Measurements from ENCODE around the gene KIAA1958.

Gene KIAA1958

GRCh38 chr9:112689161-112689740 is 202.6 kb downstream of the KIAA1958 start:
- no peak for DNase-seq (ENCODE audit: low read depth)
- no peak for TF ChIP-seq CTCF (IDR thresholded peaks at IDR 0.05; ENCODE audit: insufficient read depth, low read depth, low read length, missing control alignments)
- H3K4me3 ChIP-seq (ENCODE audit: low read length), result no peak overlapping the region

GRCh38 chr9:112694706-112695555 is 208.3 kb downstream of the KIAA1958 start:
- H3K4me3 ChIP-seq (ENCODE audit: low read length), result no peak overlapping the region
- DNase-seq (ENCODE audit: low read depth), result no peak
- no peak for TF ChIP-seq CTCF (IDR thresholded peaks at IDR 0.05; ENCODE audit: insufficient read depth, low read depth, low read length, missing control alignments)

- DNase-seq (ENCODE audit: low read depth), result no peak
- H3K4me3 ChIP-seq (ENCODE audit: low read length), result no peak overlapping the region
- no peak for TF ChIP-seq CTCF (IDR thresholded peaks at IDR 0.05; ENCODE audit: insufficient read depth, low read depth, low read length, missing control alignments)
Measured at GRCh38 chr9:112696461-112696860, 209.8 kb downstream of the KIAA1958 start.

- H3K4me3 ChIP-seq (ENCODE audit: low read length), result no peak overlapping the region
- TF ChIP-seq CTCF (IDR thresholded peaks at IDR 0.05; ENCODE audit: insufficient read depth, low read depth, low read length, missing control alignments), result no peak
- no peak for DNase-seq (ENCODE audit: low read depth)
Measured at GRCh38 chr9:112699230-112699629, 212.6 kb downstream of the KIAA1958 start.

GRCh38 chr9:112700085-112700484 is 213.5 kb downstream of the KIAA1958 start:
- no peak for DNase-seq (ENCODE audit: low read depth)
- no peak overlapping the region for H3K4me3 ChIP-seq (ENCODE audit: low read length)
- no peak for TF ChIP-seq CTCF (IDR thresholded peaks at IDR 0.05; ENCODE audit: insufficient read depth, low read depth, low read length, missing control alignments)

- no peak overlapping the region for H3K4me3 ChIP-seq (ENCODE audit: low read length)
- TF ChIP-seq CTCF (IDR thresholded peaks at IDR 0.05; ENCODE audit: insufficient read depth, low read depth, low read length, missing control alignments), result no peak
- no peak for DNase-seq (ENCODE audit: low read depth)
Measured at GRCh38 chr9:112703304-112703703, 216.7 kb downstream of the KIAA1958 start.

Data from epithelial cell of esophagus (primary cell).